GM12874 (cell line): ENCODE data around the gene ADAT3.

Experiments used
- TF ChIP-seq, protein P1 (sequence below): IDR thresholded peaks from 2 replicates; pipeline ENCODE4 v1.5.1; 2011; ENCODE audit warnings: low read depth, mild to moderate bottlenecking, control low read depth, low read length, moderate library complexity; ENCODE audit not compliant: insufficient read depth

Gene ADAT3

DNA sequence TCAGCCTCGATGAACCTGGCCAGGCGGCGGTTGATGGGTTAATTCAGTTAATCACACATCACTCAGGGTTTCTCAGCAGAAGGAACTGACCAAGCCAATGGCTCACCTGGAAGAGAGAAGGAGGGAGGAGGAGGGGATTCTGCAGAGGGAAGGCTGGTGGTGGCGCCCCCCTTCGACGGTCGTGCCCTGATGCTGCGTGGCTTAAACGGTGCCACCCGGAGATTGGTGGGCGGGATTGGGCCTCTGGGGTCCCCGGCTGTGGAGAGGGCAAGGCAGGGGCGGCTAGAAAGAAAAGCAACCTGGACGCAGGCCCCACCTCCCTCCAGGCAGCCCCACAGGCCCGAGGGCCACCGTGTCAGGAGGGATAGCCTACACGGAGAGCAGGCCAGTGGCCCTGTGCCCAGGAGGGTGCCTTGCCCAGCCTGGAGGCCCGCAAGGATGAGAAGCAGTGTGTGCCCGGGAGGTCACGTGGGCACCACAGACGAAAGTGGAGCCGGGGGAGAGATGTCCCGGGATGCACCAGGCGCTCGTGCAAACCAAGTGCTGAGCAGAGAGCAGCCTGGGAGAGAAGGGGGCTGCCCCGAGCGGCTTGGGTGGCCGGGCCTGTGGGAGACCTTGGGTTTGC, 51.8 kb downstream of the ADAT3 start:
- TF ChIP-seq, protein P1, sequence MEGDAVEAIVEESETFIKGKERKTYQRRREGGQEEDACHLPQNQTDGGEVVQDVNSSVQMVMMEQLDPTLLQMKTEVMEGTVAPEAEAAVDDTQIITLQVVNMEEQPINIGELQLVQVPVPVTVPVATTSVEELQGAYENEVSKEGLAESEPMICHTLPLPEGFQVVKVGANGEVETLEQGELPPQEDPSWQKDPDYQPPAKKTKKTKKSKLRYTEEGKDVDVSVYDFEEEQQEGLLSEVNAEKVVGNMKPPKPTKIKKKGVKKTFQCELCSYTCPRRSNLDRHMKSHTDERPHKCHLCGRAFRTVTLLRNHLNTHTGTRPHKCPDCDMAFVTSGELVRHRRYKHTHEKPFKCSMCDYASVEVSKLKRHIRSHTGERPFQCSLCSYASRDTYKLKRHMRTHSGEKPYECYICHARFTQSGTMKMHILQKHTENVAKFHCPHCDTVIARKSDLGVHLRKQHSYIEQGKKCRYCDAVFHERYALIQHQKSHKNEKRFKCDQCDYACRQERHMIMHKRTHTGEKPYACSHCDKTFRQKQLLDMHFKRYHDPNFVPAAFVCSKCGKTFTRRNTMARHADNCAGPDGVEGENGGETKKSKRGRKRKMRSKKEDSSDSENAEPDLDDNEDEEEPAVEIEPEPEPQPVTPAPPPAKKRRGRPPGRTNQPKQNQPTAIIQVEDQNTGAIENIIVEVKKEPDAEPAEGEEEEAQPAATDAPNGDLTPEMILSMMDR = no peak

DNA sequence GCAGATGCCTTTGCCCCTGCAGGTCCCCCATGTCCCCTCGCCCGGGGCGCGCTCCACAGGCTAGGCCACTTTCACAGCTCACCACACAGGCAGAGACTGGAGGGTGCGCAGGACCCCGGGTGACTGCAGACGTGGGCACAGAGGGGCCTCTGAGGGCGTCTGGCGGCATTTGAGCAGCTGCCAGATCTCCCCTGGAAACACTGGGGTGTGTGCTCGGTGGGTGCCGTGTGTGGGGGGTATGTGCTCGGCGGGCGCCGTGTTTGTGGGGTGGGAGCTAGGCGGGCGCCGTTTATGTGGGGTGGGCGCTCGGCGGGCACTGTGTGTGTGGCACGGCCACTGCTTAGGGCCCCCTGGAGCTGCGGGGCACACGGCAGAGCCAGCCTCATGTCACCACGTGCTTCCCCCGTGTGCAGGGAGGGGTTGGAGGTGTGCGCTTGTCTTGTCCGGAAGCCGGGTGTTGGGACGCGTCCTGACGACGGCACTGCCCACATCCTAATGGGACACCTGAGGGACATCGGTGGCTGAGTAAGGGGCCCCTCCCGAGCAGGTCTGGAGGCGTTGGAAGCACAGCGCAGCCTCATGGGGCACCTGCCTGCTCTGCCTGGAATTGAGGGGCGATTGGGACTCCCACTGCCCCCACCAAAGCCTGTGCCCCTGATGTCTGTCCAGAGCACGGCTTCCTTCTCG, 52.5 kb downstream of the ADAT3 start:
- TF ChIP-seq, protein P1 = no peak

DNA sequence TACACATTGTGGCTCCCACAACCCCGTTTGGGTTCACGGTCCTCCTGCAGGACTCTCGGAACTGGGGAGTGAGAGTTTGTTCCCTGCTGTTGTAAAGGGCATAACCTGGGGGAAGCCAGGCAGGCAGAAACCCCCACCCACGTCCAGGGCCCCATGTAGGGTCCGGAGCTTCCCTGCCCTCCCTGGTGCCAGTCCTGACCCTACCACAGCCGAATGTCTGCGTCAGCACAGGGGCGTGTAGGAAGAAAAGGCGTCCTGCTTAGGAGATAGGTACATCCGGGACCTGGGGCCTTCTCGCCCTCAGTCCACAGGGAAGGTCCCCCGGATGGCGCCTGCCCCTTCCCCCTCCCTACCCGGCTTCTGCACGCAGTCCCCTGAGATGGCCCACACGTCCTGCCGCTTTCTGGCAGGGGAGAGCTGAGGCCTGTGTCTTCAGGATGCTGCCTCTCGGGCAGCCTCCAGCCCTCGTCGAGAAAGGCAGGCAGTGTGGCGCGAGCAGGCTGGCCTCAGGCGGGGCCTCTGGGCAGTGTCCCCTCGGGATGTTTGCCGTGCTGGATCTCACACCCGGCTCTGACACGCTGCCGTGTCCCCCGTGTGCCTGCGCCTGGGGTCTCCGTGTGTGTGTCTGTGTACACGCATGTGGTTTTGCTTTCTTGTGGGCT, 54.9 kb downstream of the ADAT3 start:
- TF ChIP-seq, protein P1 = no peak

DNA sequence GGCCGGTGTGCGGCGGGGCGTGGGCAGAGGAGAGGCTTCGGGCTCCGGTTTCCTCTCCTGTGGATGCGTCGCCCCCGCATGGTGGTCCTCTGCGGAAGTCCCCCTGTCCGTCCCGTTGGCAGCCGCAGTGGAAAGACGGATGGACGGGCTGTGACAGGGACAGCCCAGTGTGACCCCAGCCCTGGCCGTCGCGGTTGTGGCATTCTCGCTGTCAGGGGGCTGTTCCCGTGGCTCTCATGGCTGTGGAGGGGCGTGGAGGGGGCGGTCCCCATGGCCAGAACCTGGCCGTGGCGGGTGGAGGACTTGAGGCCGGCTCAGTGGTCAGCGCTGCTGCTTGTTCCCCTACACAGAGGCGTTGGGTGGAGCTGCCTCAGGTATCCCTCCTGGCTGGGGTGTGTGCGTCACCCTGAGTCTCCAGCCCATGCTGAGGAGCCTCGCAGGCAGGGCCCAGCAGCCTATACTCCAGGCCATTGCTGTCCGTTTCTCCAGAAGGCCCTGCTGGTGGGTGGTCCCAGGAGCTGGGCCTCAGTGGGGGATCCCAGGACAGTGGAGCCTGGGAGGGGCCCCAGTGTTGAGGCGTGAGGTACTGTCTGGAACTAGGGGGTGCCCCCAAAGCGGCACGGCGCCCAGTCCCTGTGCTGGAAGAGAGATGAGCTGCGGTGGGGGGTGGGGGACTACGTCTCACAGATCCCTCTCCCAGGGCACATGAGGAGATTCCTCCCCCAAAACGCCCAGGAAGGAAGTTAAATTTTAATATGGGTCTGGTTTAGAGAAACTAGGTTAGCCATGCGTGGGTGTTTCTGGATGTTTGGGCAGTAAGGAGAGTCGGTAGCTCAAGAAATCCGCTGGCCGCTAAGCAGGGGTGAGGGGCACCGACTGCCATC, 56.0 kb downstream of the ADAT3 start:
- TF ChIP-seq, protein P1 = no peak

DNA sequence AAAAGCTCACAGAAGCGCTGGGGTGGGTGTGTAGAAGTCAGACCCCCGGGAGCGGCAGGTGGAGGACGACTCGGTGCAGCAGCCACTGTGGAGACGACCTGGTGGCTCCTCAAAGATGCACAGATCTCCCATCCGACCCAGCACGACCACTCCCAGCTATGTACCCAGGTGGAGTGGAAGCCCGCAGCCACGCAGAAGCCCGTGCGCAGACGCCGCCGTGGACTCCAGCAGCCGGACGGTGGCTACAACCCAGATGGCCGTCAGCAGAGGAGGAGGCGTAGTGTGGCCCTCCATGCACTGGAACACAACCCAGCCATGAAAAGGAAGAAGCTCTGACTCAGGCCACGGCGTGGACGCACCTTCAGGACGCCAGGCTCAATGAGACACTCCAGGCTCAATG, 57.5 kb downstream of the ADAT3 start:
- TF ChIP-seq, protein P1 = no peak
